ENCODE data around the gene EVPL. TPM values are rescaled to one million over a fixed set of nuclear protein-coding genes. Genes with fewer than 3 reads are reported as not detected.
A peak's percentile ranks its signal among the peaks of the same experiment; 100 is the strongest.

EVPL gene
- total and polyA plus RNA-seq, 5 donors: 0.02 to 0.09 (median 0.07) TPM; not detected in 1

DNA sequence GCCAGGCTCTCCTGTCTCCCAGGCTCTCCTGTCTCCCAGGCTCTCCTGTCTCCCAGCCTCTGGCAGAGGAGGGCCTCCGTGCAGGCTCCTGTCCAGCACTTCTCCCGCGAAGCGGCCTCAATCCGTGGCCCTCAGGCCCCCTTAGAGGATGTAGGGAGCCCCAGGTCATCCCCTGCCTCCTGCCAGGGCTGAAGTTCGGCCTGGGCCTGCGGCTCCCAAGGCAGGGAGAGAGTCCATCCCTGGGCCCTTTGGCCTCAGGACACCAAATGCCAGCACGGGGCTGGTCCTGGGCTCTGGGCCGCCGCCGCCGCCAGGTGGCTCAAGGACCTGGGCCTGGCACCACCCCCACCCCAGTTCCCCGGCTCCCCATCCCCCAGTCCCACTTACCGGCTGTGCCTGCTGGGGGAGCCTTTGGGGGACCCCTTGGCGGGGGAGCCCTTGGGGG lies 370 bp downstream of the EVPL start:
- Histone ChIP-seq H3K4me3 (ENCODE audit: low read length) (no peak overlapping the region), H3K27ac (ENCODE audit: low read length) (no peak overlapping the region), H3K9me3 (ENCODE audit: control insufficient read depth, low read length) (no peaks in the 10 kb centered on the region), H3K4me1 (ENCODE audit: control insufficient read depth, insufficient read depth, low read length) (no peaks in the 10 kb centered on the region), H3K27me3 (ENCODE audit: control insufficient read depth, insufficient read depth) (no peaks in the 10 kb centered on the region)
- ATAC-seq (no peak), DNase-seq (peak in 1 of 3 donors; percentile 20)
- WGBS: 81% methylated on average over 15 of the region's 15 CpGs
- intact Hi-C loops (cut with DNase I): no loop called here

DNA sequence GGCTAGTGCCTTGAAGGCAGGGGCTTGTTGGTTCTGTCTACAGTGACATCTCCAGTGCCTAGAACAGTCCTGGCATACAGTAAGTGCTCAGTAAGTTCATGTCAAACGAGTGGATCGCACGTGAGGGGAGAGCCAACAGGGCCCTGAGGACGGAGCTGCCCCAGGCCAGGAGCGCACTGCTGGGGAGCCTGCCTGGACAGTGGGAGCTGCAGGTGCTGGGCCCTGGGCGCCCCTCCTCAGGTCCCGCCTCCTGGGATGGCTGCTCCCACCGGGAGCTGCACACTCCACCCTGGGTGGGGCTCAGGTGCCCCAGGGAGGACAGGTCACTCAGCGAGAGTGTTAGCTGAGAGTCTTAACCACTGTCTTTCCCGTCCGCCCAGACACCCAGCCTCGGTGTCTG lies 1.8 kb downstream of the EVPL start:
- no peaks in the 10 kb centered on the region for H3K27me3 ChIP-seq (ENCODE audit: control insufficient read depth, insufficient read depth)
- H3K4me3 ChIP-seq (ENCODE audit: low read length): no peak overlapping the region
- intact Hi-C loops (cut with DNase I): no loop called here
- no peak for ATAC-seq
- H3K9me3 ChIP-seq (ENCODE audit: control insufficient read depth, low read length): no peaks in the 10 kb centered on the region
- no peaks in the 10 kb centered on the region for H3K4me1 ChIP-seq (ENCODE audit: control insufficient read depth, insufficient read depth, low read length)
- peak in 2 of 3 donors; percentile 6 to 44 for DNase-seq
- H3K27ac ChIP-seq (ENCODE audit: low read length): no peak overlapping the region
- WGBS: 91% methylated on average over 12 of the region's 12 CpGs

- DNase-seq (peak in 2 of 3 donors; percentile 26 to 41), ATAC-seq (no peak)
- no peak overlapping the region for H3K27ac ChIP-seq (ENCODE audit: low read length)
- H3K4me1 ChIP-seq (ENCODE audit: control insufficient read depth, insufficient read depth, low read length): no peaks in the 10 kb centered on the region
- no peaks in the 10 kb centered on the region for H3K27me3 ChIP-seq (ENCODE audit: control insufficient read depth, insufficient read depth)
- H3K9me3 ChIP-seq (ENCODE audit: control insufficient read depth, low read length): no peaks in the 10 kb centered on the region
- intact Hi-C loops (cut with DNase I): no loop called here
- no peak overlapping the region for H3K4me3 ChIP-seq (ENCODE audit: low read length)
- WGBS: 88% methylated on average over 9 of the region's 9 CpGs
Measured at GRCh38 chr17:76024353-76024752, 2.8 kb downstream of the EVPL start.

DNA sequence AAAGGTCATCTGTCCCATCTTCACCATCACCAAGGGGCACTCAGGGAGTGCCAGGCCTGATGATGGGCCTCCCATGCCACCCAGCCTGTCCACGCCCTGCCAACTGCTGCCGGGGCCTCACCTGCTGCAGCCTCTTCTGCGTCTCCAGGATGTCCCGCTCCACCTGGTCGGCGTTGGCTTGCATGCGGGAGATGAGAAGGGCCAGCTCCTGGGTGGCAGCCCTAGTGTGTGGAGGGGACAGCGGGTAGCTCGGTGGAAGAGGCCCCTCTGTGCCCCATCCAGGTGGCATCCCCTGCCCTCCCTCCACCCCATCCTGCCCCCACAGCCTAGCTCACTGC lies 3.2 kb downstream of the EVPL start:
- WGBS: 93% methylated on average over 9 of the region's 9 CpGs
- intact Hi-C loops (cut with DNase I): no loop called here
- Histone ChIP-seq H3K4me3 (ENCODE audit: low read length) (no peak overlapping the region), H3K27ac (ENCODE audit: low read length) (no peak overlapping the region), H3K9me3 (ENCODE audit: control insufficient read depth, low read length) (no peaks in the 10 kb centered on the region), H3K4me1 (ENCODE audit: control insufficient read depth, insufficient read depth, low read length) (no peaks in the 10 kb centered on the region), H3K27me3 (ENCODE audit: control insufficient read depth, insufficient read depth) (no peaks in the 10 kb centered on the region)
- peak in 1 of 3 donors; percentile 43 for DNase-seq
- no peak for ATAC-seq

GRCh38 chr17:76022973-76023899 lies 3.9 kb downstream of the EVPL start:
- ATAC-seq (no peak), DNase-seq (peak in 2 of 3 donors; percentile 19 to 42)
- H3K9me3 ChIP-seq (ENCODE audit: control insufficient read depth, low read length): no peaks in the 10 kb centered on the region
- no peaks in the 10 kb centered on the region for H3K4me1 ChIP-seq (ENCODE audit: control insufficient read depth, insufficient read depth, low read length)
- 86% methylated on average over 28 of the region's 28 CpGs for whole genome bisulfite sequencing
- no peak overlapping the region for H3K4me3 ChIP-seq (ENCODE audit: low read length)
- intact Hi-C loops (cut with DNase I): no loop called here
- H3K27ac ChIP-seq (ENCODE audit: low read length): no peak overlapping the region
- no peaks in the 10 kb centered on the region for H3K27me3 ChIP-seq (ENCODE audit: control insufficient read depth, insufficient read depth)

- H3K9me3 ChIP-seq (ENCODE audit: control insufficient read depth, low read length): no peaks in the 10 kb centered on the region
- H3K4me3 ChIP-seq (ENCODE audit: low read length): no peak overlapping the region
- no peak overlapping the region for H3K27ac ChIP-seq (ENCODE audit: low read length)
- H3K27me3 ChIP-seq (ENCODE audit: control insufficient read depth, insufficient read depth): no peaks in the 10 kb centered on the region
- no peaks in the 10 kb centered on the region for H3K4me1 ChIP-seq (ENCODE audit: control insufficient read depth, insufficient read depth, low read length)
- WGBS: 74% methylated on average over 24 of the region's 24 CpGs
- intact Hi-C loops (cut with DNase I): no loop called here
- DNase-seq: peak in 2 of 3 donors; percentile 45 to 46
- no peak for ATAC-seq
Measured at GRCh38 chr17:76022285-76022684, 4.8 kb downstream of the EVPL start.

DNA sequence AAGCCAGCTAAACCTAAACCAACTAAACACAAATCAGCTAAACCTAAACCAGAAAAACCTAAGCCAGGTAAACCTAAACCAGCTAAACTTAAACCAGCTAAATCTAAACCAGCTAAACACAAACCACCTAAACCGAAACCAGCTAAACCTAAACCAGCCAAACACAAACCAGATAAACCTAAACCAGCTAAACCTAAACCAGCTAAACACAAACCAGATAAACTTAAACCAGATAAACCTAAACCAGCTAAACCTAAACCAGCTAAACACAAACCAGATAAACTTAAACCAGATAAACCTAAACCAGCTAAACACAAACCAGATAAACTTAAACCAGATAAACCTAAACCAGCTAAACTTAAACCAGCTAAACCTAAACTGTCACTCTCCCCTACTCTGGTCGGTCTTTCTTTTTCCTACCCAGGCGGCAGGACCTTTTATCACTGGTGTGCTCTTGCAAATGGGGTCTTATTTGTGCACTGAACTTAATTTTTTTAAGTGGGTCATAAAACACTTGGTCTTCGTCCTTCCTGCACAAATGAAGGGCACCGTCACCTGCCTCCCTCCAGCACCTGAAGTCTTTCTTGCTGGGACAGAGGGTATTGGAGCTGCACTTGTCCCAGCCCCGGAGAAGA lies 7.2 kb downstream of the EVPL start:
- WGBS: 84% methylated on average over 6 of the region's 6 CpGs
- no peak for ATAC-seq
- no peak overlapping the region for H3K27ac ChIP-seq (ENCODE audit: low read length)
- no peak overlapping the region for H3K4me3 ChIP-seq (ENCODE audit: low read length)
- intact Hi-C loops (cut with DNase I): loop anchor here in 3 of 4 donors (10.0 kb wide), 1 partner anchor 275 kb away; no protein-coding TSS in a partner anchor
- no peaks in the 10 kb centered on the region for H3K9me3 ChIP-seq (ENCODE audit: control insufficient read depth, low read length)
- no peaks in the 10 kb centered on the region for H3K4me1 ChIP-seq (ENCODE audit: control insufficient read depth, insufficient read depth, low read length)
- no peaks in the 10 kb centered on the region for H3K27me3 ChIP-seq (ENCODE audit: control insufficient read depth, insufficient read depth)
- DNase-seq: peak in 1 of 3 donors; percentile 1

DNA sequence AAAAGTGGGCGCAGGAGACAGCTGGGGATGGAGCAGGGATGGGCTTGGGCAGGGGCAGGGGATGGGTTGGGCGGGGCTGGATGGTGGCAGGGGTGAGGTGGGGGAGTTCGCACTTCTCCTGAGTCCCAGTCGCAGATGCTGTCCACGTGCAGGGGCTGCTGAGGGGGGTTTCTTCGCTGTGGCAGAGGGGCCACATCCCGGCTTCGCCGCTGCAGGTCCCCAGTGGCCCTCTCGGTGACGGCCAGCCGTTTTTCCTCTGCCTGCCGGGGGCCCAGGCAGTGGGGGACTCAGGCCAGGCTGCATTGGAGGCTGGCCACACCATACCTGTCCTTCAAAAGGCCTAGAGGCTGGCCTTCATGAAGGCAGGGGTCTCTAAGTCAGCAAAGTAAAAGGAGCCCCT lies 8.3 kb downstream of the EVPL start:
- intact Hi-C loops (cut with DNase I): loop anchor here in 3 of 4 donors (10.0 kb wide), 1 partner anchor 276 kb away; no protein-coding TSS in a partner anchor
- 81% methylated on average over 13 of the region's 13 CpGs for WGBS
- H3K9me3 ChIP-seq (ENCODE audit: control insufficient read depth, low read length): no peaks in the 10 kb centered on the region

GRCh38 chr17:76018340-76018680 lies 8.8 kb downstream of the EVPL start:
- peak in 1 of 3 donors; percentile 23 for DNase-seq
- intact Hi-C loops (cut with DNase I): loop anchor here in 3 of 4 donors (10.0 kb wide), 1 partner anchor 276 kb away; no protein-coding TSS in a partner anchor
- Histone ChIP-seq H3K27ac (ENCODE audit: low read length) (no peak overlapping the region), H3K4me1 (ENCODE audit: control insufficient read depth, insufficient read depth, low read length) (no peaks in the 10 kb centered on the region), H3K9me3 (ENCODE audit: control insufficient read depth, low read length) (no peaks in the 10 kb centered on the region), H3K4me3 (ENCODE audit: low read length) (no peak overlapping the region), H3K27me3 (ENCODE audit: control insufficient read depth, insufficient read depth) (no peaks in the 10 kb centered on the region)
- no peak for ATAC-seq
- 79% methylated on average over 11 of the region's 11 CpGs for WGBS

More for the DNA sequence above, 8.3 kb downstream of the EVPL start:
- ATAC-seq: no peak
- Histone ChIP-seq H3K27ac (ENCODE audit: low read length) (no peak overlapping the region), H3K27me3 (ENCODE audit: control insufficient read depth, insufficient read depth) (no peaks in the 10 kb centered on the region), H3K4me3 (ENCODE audit: low read length) (no peak overlapping the region), H3K4me1 (ENCODE audit: control insufficient read depth, insufficient read depth, low read length) (no peaks in the 10 kb centered on the region)
- no peak for DNase-seq

DNA sequence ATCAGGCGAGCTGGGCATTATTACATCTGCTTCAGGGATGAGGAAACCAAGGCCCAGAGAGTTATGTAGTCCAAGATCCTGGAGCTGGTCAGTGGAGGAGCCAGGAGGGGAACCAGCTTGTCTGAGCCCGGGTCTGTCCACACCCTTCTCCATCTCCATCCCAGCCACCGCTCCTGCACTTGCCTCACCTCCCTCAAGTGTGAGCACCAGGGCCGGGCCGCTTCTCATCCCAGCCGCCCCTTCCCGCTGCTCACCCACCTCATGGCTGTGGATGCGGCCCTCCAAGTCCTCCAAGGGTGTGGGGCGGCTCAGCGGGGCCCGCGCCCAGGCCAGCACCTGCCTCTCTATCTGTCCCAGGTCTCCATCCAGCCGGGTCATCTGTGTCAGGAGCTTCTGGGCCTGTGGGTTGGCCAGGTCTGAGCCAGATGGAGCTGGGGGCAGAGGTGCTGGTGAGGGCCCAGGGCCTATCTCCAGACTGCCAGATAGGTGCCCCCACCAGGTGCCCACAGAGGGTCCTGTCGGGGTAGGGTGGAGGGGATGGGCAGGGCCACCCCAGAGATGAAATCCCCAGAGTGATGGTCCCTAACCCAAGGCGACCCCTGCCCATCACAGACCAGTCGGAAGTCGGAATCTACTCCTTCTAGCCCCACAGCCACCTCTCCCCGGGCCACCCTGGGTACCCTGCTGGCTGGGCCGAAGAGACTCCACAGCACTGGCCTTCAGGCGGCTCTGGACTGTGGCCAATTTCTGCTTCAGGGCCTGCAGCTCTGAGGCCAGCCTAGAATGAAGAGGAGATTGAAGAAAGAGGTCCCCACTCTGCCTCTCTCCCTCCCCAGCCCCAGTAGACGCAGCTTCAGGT lies 9.4 kb downstream of the EVPL start:
- WGBS: 87% methylated on average over 21 of the region's 21 CpGs
- Histone ChIP-seq H3K27me3 (ENCODE audit: control insufficient read depth, insufficient read depth) (no peaks in the 10 kb centered on the region), H3K9me3 (ENCODE audit: control insufficient read depth, low read length) (no peaks in the 10 kb centered on the region), H3K27ac (ENCODE audit: low read length) (no peak overlapping the region), H3K4me1 (ENCODE audit: control insufficient read depth, insufficient read depth, low read length) (no peaks in the 10 kb centered on the region), H3K4me3 (ENCODE audit: low read length) (no peak overlapping the region)
- intact Hi-C loops (cut with DNase I): loop anchor here in 3 of 4 donors (10.0 kb wide), 1 partner anchor 277 kb away; no protein-coding TSS in a partner anchor
- DNase-seq (peak in 2 of 3 donors; percentile 39 to 50), ATAC-seq (no peak)
